Fibroblast of villous mesenchyme (primary cell): ENCODE measurements around the gene B4GALT2. TPM values are rescaled to one million over a fixed set of nuclear protein-coding genes. Genes with fewer than 3 reads are reported as not detected.
A peak's percentile ranks its signal among the peaks of the same experiment; 100 is the strongest.

Experiments used
- DNase-seq: peaks from one replicate; pipeline ENCODE4 v3.0.0-alpha.2; 2010; ENCODE audit warnings: low read depth
- H3K4me3 ChIP-seq: 2 replicates; pipeline ENCODE4 v1.5.1; 2011; ENCODE audit warnings: low read depth, mild to moderate bottlenecking, low read length
- total RNA-seq: library from RNA; depleted of rRNA; stranded (reverse); fragments of >200 nt; gene quantifications from 2 replicates; pipeline ENCODE4 v1.2.3, GENCODE V29; 2012
- TF ChIP-seq, protein P1 (sequence below): IDR thresholded peaks from 2 replicates; pipeline ENCODE4 v1.5.1; 2012; ENCODE audit warnings: low read depth, mild to moderate bottlenecking, low read length; ENCODE audit not compliant: insufficient read depth

The B4GALT2 gene
- total RNA-seq, 1 donor: 57.4 TPM

DNA sequence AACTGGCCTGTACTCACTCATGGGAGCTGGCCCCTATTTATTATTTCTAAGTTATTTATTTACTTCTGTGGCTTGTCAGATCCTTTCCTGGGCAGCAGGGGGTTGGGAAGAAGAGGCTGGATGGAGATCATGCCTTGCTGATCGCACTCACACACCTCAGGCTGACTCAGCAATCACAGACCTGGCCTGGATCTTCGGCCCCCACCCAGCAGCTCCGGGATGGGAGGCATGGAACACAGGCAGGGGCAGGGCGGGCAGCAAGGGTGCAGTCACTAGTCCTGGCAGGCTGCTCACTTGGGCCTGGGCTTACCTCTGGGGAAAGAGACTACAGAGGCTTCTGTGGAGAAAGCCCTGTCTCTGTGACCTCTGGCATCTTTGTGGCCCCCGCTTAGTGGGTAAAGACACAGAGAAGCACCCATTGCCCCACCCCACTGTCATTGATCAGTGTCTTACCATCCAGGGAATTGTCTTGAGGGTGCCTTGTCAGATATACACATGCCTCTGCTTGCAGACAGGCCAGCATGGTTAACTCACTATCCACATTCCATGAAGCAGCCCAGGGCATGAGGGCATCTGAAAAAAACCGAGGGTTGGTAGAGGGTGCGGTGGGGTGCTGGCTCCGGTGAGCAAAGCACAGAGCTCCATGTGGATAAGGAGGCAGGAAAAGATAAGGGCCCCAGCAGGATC lies 41.7 kb upstream of the B4GALT2 start:
- no peak overlapping the region for H3K4me3 ChIP-seq
- no peak for DNase-seq

DNA sequence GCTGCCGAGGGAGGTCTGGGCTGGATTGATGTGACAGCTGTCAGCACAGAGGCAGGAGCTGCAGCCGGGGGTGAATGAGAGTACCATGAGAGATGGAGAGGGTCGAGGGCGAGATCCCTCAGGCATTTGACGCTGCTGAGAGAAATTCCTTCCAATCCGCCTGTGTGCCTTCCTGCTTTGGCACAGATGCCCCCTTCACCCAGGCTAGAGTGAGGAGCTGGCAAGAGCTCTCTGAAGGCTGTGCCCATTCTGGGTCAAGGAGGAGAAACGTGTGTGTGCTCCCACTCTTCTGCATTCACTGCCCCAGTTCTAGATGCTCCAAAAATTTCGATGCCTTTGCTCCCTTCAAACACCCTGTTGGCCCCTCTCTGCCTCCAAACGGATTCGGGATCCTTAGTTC lies 40.6 kb upstream of the B4GALT2 start:
- no peak overlapping the region for H3K4me3 ChIP-seq
- DNase-seq: no peak
- TF ChIP-seq, protein P1, sequence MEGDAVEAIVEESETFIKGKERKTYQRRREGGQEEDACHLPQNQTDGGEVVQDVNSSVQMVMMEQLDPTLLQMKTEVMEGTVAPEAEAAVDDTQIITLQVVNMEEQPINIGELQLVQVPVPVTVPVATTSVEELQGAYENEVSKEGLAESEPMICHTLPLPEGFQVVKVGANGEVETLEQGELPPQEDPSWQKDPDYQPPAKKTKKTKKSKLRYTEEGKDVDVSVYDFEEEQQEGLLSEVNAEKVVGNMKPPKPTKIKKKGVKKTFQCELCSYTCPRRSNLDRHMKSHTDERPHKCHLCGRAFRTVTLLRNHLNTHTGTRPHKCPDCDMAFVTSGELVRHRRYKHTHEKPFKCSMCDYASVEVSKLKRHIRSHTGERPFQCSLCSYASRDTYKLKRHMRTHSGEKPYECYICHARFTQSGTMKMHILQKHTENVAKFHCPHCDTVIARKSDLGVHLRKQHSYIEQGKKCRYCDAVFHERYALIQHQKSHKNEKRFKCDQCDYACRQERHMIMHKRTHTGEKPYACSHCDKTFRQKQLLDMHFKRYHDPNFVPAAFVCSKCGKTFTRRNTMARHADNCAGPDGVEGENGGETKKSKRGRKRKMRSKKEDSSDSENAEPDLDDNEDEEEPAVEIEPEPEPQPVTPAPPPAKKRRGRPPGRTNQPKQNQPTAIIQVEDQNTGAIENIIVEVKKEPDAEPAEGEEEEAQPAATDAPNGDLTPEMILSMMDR: no peak

More for the DNA sequence above, 41.7 kb upstream of the B4GALT2 start:
- TF ChIP-seq, protein P1: no peak

DNA sequence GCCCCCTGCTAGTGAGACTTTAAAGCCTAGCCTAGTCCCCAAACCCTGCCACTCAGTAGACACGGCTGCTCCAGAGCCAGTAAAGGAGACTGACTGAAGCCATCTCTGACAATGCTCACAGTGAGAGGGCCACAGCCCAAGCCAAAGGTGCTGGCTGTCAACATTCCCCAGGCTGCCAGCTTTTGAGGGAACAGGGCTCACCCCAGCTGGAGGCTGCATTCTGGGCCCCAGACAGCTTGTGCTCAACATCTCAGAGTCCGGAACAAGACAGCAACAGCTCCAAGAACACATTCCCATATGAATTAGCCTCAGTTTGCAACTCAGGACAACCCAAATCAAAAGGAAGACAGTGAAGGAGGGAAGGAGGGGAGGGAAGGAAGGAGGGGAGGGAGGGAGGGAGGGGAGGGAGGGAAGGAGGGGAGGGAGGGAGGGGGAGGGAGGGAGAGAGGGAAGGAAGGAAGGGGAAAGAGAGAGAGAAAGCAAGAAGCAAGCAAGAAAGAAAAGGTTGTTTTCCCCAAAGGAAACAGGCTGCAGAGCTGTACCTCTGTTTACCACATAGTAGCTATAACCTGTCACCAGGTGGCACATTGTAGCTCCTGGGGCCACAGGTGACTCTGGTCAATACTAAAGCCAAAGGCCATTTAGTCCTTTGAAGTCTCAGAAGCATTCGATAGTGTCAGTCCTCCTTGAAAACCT lies 40.0 kb upstream of the B4GALT2 start:
- no peak overlapping the region for H3K4me3 ChIP-seq
- TF ChIP-seq, protein P1: no peak
- DNase-seq: no peak

DNA sequence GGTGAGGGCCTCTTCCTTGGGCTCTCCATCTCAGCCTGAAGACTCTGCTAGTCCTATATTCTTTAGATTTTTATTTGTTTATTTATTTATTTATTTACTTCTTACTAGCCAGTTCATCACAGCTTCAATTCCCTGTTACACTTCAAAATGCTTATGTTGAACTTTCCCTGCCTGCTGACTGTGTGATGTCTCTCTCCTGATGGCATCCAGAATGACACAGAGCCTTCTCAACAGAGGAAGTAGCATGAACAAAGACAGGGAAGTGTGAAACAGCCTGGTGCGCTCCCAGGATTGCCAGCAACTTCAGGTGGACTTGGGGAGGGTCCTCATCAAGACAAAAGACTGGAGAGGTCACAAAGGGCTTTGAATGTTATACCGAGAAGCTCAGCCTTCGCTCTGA lies 36.6 kb upstream of the B4GALT2 start:
- H3K4me3 ChIP-seq: no peak overlapping the region
- DNase-seq: no peak
- TF ChIP-seq, protein P1: no peak

DNA sequence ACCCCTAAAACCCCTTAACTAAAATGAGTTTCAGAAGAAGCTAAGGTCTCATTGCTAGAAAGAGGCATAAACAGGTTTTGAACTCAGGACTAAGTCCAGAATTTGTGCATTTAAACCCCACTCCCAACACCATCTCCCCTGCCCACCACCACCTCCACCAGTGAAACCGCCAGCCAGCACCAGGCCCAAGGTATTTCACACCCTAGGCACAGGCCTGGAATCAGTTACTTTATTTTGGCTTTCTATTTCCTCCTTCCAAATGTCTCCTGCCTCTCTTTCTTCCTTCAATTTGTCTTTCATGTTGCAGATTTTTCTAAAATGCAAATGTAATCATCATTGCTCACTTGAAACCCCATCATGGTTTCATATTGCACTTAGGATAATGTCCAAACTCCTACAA lies 34.1 kb upstream of the B4GALT2 start:
- DNase-seq: no peak
- no peak overlapping the region for H3K4me3 ChIP-seq
- TF ChIP-seq, protein P1: no peak

DNA sequence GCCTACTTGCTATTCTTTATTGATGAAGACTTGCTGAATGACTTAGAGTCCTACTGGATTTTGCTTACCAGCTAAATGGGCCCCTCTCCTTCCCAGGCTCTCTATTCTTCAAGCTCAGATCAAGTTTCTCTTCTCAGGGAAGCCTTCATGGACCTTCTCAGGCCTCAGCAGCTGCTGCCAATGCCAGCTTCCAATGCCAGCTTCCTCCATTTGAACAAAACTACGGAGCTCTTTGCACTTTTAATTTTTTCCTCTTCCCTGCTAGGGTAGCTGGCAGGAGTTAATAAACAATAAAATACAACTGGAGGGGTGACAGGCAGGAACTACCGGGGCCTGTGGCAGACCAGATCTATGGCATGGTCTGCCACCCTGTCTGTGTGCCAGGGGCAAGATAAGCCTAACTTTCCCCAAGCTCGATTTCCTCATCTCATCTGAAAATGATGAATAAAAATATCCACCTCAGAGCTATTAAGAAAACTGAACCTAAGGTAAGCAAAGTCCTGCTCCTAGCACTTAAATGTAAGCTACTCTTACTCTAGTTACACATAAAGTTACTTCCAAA lies 33.3 kb upstream of the B4GALT2 start:
- DNase-seq: no peak
- TF ChIP-seq, protein P1: no peak
- H3K4me3 ChIP-seq: peak overlapping the region; percentile 82
